Stimulated activated naive CD8-positive, alpha-beta T cell treated with anti-CD3 and anti-CD28 coated beads, Interleukin-15, amount 100 ng/mL, for 72 hours (primary cell): ENCODE measurements around the gene KDR.

Experiments
- ATAC-seq: fragments of 150-1000 bp; cut with Tn5 transposase; 2 replicates; pipeline ENCODE4 v1.10.0; 2021; ENCODE audit warnings: mild to moderate bottlenecking, moderate library complexity
- DNase-seq, 2 donors: peaks; one replicate each; pipeline ENCODE4 v3.0.0; 2021 to 2022
- H3K27ac Mint-ChIP-seq, 2 donors: one replicate each; pipeline ENCODE4 v1.8.0; 2022; ENCODE audit warnings: mild to moderate bottlenecking in 2 of 2, mixed read lengths in 2 of 2, moderate library complexity in 2 of 2
- H3K27me3 Mint-ChIP-seq: one replicate; pipeline ENCODE4 v1.8.0; 2022; ENCODE audit warnings: mixed read lengths
- H3K4me1 Mint-ChIP-seq: one replicate; pipeline ENCODE4 v1.8.0; 2022; ENCODE audit warnings: mild to moderate bottlenecking, mixed read lengths
- H3K4me3 Mint-ChIP-seq, 2 donors: one replicate each; pipeline ENCODE4 v1.8.0; 2022; ENCODE audit warnings: mild to moderate bottlenecking in 2 of 2, mixed read lengths in 2 of 2, moderate library complexity in 1 of 2
- H3K9me3 Mint-ChIP-seq, 2 donors: one replicate each; pipeline ENCODE4 v1.8.0; 2022; ENCODE audit warnings: mixed read lengths in 2 of 2

Gene KDR

GRCh38 chr4:55125087-55125721 is at the start of gene KDR:
Gene KDR, minus strand, starts transcription at chr4:55125595. Its CDS starts 302 bp downstream, at chr4:55125293.
- no peak within 1 kb of the TSS for H3K27ac Mint-ChIP-seq
- H3K9me3 Mint-ChIP-seq = no peaks in the 10 kb centered on the region
- peak within 1 kb of the TSS; percentile 55 to 70 for H3K4me3 Mint-ChIP-seq
- peaks cover 15% of the 10 kb centered on the region for H3K4me1 Mint-ChIP-seq
- no peak for ATAC-seq
- H3K27me3 Mint-ChIP-seq = peaks cover 54% of the 10 kb centered on the region
- no peak for DNase-seq

GRCh38 chr4:55173580-55173979 is 48.2 kb upstream of the KDR start:
- Mint-ChIP-seq H3K9me3 (no peaks in the 10 kb centered on the region), H3K4me1 (peaks cover 18% of the 10 kb centered on the region), H3K27ac (no peak overlapping the region), H3K4me3 (no peak overlapping the region), H3K27me3 (peaks cover 38% of the 10 kb centered on the region)
- no peak for DNase-seq
- no peak for ATAC-seq

- H3K4me1 Mint-ChIP-seq = peaks cover 18% of the 10 kb centered on the region
- no peak for ATAC-seq
- H3K4me3 Mint-ChIP-seq = no peak overlapping the region
- peaks cover 42% of the 10 kb centered on the region for H3K27me3 Mint-ChIP-seq
- DNase-seq = no peak
- H3K27ac Mint-ChIP-seq = no peak overlapping the region
- H3K9me3 Mint-ChIP-seq = no peaks in the 10 kb centered on the region
Observed at GRCh38 chr4:55172694-55173287, 47.4 kb upstream of the KDR start.

GRCh38 chr4:55170462-55170861 is 45.1 kb upstream of the KDR start:
- ATAC-seq = no peak
- H3K9me3 Mint-ChIP-seq = peaks cover 3 to 8% of the 10 kb centered on the region in 2 donors
- H3K4me1 Mint-ChIP-seq = peaks cover 8% of the 10 kb centered on the region
- H3K4me3 Mint-ChIP-seq = no peak overlapping the region
- DNase-seq = no peak
- no peak overlapping the region for H3K27ac Mint-ChIP-seq
- H3K27me3 Mint-ChIP-seq = peaks cover 43% of the 10 kb centered on the region

GRCh38 chr4:55169352-55169961 is 44.1 kb upstream of the KDR start:
- ATAC-seq = no peak
- peaks cover 43% of the 10 kb centered on the region for H3K27me3 Mint-ChIP-seq
- H3K4me1 Mint-ChIP-seq = peaks cover 8% of the 10 kb centered on the region
- H3K27ac Mint-ChIP-seq = no peak overlapping the region
- DNase-seq = no peak
- H3K9me3 Mint-ChIP-seq = peaks cover 5 to 8% of the 10 kb centered on the region in 2 donors
- no peak overlapping the region for H3K4me3 Mint-ChIP-seq

GRCh38 chr4:55162396-55162795 is 37.0 kb upstream of the KDR start:
- Mint-ChIP-seq H3K27me3 (peaks cover 40% of the 10 kb centered on the region), H3K27ac (no peak overlapping the region), H3K4me3 (no peak overlapping the region), H3K9me3 (peaks cover 5 to 15% of the 10 kb centered on the region in 2 donors), H3K4me1 (peaks cover 6% of the 10 kb centered on the region)
- DNase-seq = no peak
- ATAC-seq = no peak

- H3K4me1 Mint-ChIP-seq = peaks cover 6% of the 10 kb centered on the region
- peaks cover 5 to 16% of the 10 kb centered on the region in 2 donors for H3K9me3 Mint-ChIP-seq
- no peak for ATAC-seq
- H3K27me3 Mint-ChIP-seq = peaks cover 46% of the 10 kb centered on the region
- no peak for DNase-seq
- H3K27ac Mint-ChIP-seq = no peak overlapping the region
- H3K4me3 Mint-ChIP-seq = no peak overlapping the region
Observed at GRCh38 chr4:55161739-55162138, 36.3 kb upstream of the KDR start.

GRCh38 chr4:55159851-55160250 is 34.5 kb upstream of the KDR start:
- ATAC-seq (no peak), DNase-seq (no peak)
- H3K27ac Mint-ChIP-seq = no peak overlapping the region
- no peak overlapping the region for H3K4me3 Mint-ChIP-seq
- H3K27me3 Mint-ChIP-seq = peaks cover 42% of the 10 kb centered on the region
- peaks cover 6% of the 10 kb centered on the region for H3K4me1 Mint-ChIP-seq
- peaks cover 0 to 8% of the 10 kb centered on the region in 2 donors for H3K9me3 Mint-ChIP-seq

- H3K4me1 Mint-ChIP-seq = peaks cover 6% of the 10 kb centered on the region
- peaks cover 47% of the 10 kb centered on the region for H3K27me3 Mint-ChIP-seq
Observed at GRCh38 chr4:55158957-55159356, 33.6 kb upstream of the KDR start.

GRCh38 chr4:55157559-55158277 is 32.3 kb upstream of the KDR start:
- ATAC-seq (no peak), DNase-seq (no peak)
- H3K9me3 Mint-ChIP-seq = peaks cover 5 to 13% of the 10 kb centered on the region in 2 donors
- no peak overlapping the region for H3K27ac Mint-ChIP-seq
- H3K4me3 Mint-ChIP-seq = peak overlapping the region; percentile 39 to 47
- peaks cover 6% of the 10 kb centered on the region for H3K4me1 Mint-ChIP-seq
- H3K27me3 Mint-ChIP-seq = peaks cover 53% of the 10 kb centered on the region

More at GRCh38 chr4:55158957-55159356, 33.6 kb upstream of the KDR start:
- ATAC-seq (no peak), DNase-seq (no peak)
- H3K9me3 Mint-ChIP-seq = peaks cover 0 to 8% of the 10 kb centered on the region in 2 donors
- no peak overlapping the region for H3K4me3 Mint-ChIP-seq
- H3K27ac Mint-ChIP-seq = no peak overlapping the region

- ATAC-seq (no peak), DNase-seq (no peak)
- Mint-ChIP-seq H3K9me3 (peaks cover 8 to 19% of the 10 kb centered on the region in 2 donors), H3K27ac (no peak overlapping the region), H3K4me3 (no peak overlapping the region), H3K27me3 (peaks cover 59% of the 10 kb centered on the region), H3K4me1 (peaks cover 6% of the 10 kb centered on the region)
Observed at GRCh38 chr4:55154933-55155332, 29.5 kb upstream of the KDR start.

- Mint-ChIP-seq H3K27ac (no peak overlapping the region), H3K27me3 (peaks cover 59% of the 10 kb centered on the region), H3K4me3 (no peak overlapping the region), H3K9me3 (peaks cover 8 to 19% of the 10 kb centered on the region in 2 donors), H3K4me1 (peaks cover 6% of the 10 kb centered on the region)
- ATAC-seq (no peak), DNase-seq (no peak)
Observed at GRCh38 chr4:55154290-55154880, 29.0 kb upstream of the KDR start.

- DNase-seq = no peak
- Mint-ChIP-seq H3K4me3 (no peak overlapping the region), H3K4me1 (no peaks in the 10 kb centered on the region), H3K27ac (no peak overlapping the region), H3K27me3 (peaks cover 12% of the 10 kb centered on the region), H3K9me3 (no peaks in the 10 kb centered on the region)
- ATAC-seq = no peak
Observed at GRCh38 chr4:55143858-55144257, 18.5 kb upstream of the KDR start.

GRCh38 chr4:55138367-55138766 is 13.0 kb upstream of the KDR start:
- Mint-ChIP-seq H3K27ac (no peak overlapping the region), H3K4me1 (no peaks in the 10 kb centered on the region), H3K4me3 (no peak overlapping the region), H3K9me3 (peaks cover 0 to 3% of the 10 kb centered on the region in 2 donors), H3K27me3 (peaks cover 12% of the 10 kb centered on the region)
- DNase-seq = no peak
- ATAC-seq = no peak

- Mint-ChIP-seq H3K27ac (no peak overlapping the region), H3K4me1 (no peaks in the 10 kb centered on the region), H3K27me3 (peaks cover 12% of the 10 kb centered on the region), H3K4me3 (no peak overlapping the region), H3K9me3 (peaks cover 0 to 3% of the 10 kb centered on the region in 2 donors)
- DNase-seq (no peak), ATAC-seq (no peak)
Observed at GRCh38 chr4:55136634-55137033, 11.2 kb upstream of the KDR start.
